DND-41 (cell line): ENCODE data around the gene ADAMTS9.

Experiments
- EZH2 ChIP-seq: IDR thresholded peaks from 3 replicates; pipeline ENCODE4 v1.6.1; 2012; ENCODE audit warnings: borderline replicate concordance, low read depth, mild to moderate bottlenecking, moderate library complexity, low read length, inconsistent platforms; ENCODE audit not compliant: severe bottlenecking
- TF ChIP-seq, protein P1 (sequence below): IDR thresholded peaks from 2 replicates; pipeline ENCODE4 v1.5.1; 2012; ENCODE audit warnings: borderline replicate concordance, low read length, moderate library complexity, mild to moderate bottlenecking; ENCODE audit not compliant: poor library complexity, severe bottlenecking; ENCODE audit errors: extremely low read depth

DNA sequence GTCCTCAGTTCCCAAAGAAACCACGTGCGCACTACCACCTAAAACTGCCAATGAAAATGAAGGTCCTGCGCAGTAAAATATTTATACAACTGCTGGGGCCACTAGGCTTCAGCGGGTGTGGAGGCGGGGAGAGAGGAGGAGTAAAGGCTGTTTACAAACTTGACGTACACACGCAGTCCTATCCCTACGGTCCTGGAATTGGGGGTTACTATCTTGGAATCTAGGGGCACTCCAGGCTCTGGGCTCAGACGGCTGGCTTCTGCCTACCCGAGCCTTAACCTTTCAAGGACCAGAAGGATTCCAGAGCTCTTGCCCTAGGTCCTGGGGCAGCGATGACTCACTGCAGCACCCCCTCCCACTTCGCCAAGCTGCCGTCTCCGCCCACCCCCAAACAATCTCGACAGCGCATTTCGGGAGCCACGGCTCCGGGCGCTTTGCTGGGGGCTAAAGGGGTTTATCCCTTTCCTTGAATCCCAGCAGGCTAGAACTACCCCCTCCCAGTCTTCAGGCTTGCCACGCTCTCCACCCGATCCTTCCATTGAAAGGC is 3.0 kb downstream of the ADAMTS9 start:
- TF ChIP-seq, protein P1, sequence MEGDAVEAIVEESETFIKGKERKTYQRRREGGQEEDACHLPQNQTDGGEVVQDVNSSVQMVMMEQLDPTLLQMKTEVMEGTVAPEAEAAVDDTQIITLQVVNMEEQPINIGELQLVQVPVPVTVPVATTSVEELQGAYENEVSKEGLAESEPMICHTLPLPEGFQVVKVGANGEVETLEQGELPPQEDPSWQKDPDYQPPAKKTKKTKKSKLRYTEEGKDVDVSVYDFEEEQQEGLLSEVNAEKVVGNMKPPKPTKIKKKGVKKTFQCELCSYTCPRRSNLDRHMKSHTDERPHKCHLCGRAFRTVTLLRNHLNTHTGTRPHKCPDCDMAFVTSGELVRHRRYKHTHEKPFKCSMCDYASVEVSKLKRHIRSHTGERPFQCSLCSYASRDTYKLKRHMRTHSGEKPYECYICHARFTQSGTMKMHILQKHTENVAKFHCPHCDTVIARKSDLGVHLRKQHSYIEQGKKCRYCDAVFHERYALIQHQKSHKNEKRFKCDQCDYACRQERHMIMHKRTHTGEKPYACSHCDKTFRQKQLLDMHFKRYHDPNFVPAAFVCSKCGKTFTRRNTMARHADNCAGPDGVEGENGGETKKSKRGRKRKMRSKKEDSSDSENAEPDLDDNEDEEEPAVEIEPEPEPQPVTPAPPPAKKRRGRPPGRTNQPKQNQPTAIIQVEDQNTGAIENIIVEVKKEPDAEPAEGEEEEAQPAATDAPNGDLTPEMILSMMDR: no peak
- TF ChIP-seq EZH2: no peak
